ENCODE measurements around the gene ZW10. TPM values are rescaled to one million over a fixed set of nuclear protein-coding genes. Genes with fewer than 3 reads are reported as not detected.

Gene ZW10
- total RNA-seq, 1 experiment from 2014 or later: 26.0 TPM

GRCh38 chr11:113694390-113694789, 79.1 kb downstream of the ZW10 start:
- Histone ChIP-seq H2BK15ac (ENCODE audit: low read depth, low read length) (no peak overlapping the region), H4K5ac (ENCODE audit: insufficient read length, low read depth, low read length) (no peak overlapping the region), H2AK5ac (ENCODE audit: insufficient read length, low read length) (no peak overlapping the region), H3K9ac (ENCODE audit: extremely low read depth, insufficient read length, low read length) (no peak overlapping the region), H2BK120ac (ENCODE audit: low read depth, low read length, poor library complexity, severe bottlenecking) (no peak overlapping the region), H2BK12ac (ENCODE audit: insufficient read length, low read depth, low read length) (no peak overlapping the region), H4K20me1 (ENCODE audit: control insufficient read depth, insufficient read depth, insufficient read length) (no peaks in the 10 kb centered on the region), H3K23ac (ENCODE audit: insufficient read length, low read depth, low read length) (no peak overlapping the region), H3K4ac (ENCODE audit: low read depth, low read length) (no peak overlapping the region), H4K91ac (ENCODE audit: insufficient read length, low read depth, low read length) (no peak overlapping the region), H3K4me1 (ENCODE audit: insufficient read depth, low read length) (0 out of 2 replicates have a peak, but pooled peaks cover 3% of the 10 kb centered on the region), H3K79me2 (ENCODE audit: insufficient read depth, low read length) (no peaks in the 10 kb centered on the region), H3K27me3 (ENCODE audit: insufficient read depth, low read length) (no peaks in the 10 kb centered on the region), H3K14ac (ENCODE audit: insufficient read depth, low read length) (no peak overlapping the region), H3K56ac (ENCODE audit: insufficient read length, low read depth, low read length) (no peak overlapping the region), H3K9me3 (ENCODE audit: control insufficient read depth, low read depth, low read length) (no peaks in the 10 kb centered on the region), H3K4me2 (ENCODE audit: insufficient read depth, insufficient read length, low read length) (no peak overlapping the region), H2BK5ac (ENCODE audit: insufficient read length, low read length) (no peak overlapping the region), H3K23me2 (ENCODE audit: insufficient read length, low read depth, low read length, poor library complexity, severe bottlenecking) (no peaks in the 10 kb centered on the region), H4K8ac (replicated peaks; ENCODE audit: insufficient read length, low read depth, low read length) (no peak overlapping the region), H2BK20ac (ENCODE audit: low read depth, low read length, poor library complexity, severe bottlenecking) (no peak overlapping the region), H3T11ph (ENCODE audit: low read length) (no peak overlapping the region), H3K18ac (ENCODE audit: insufficient read length, low read depth, low read length) (no peak overlapping the region), H2AFZ (ENCODE audit: low read length) (no peak overlapping the region), H3K79me1 (ENCODE audit: insufficient read depth, low read depth, low read length, poor library complexity, severe bottlenecking) (no peaks in the 10 kb centered on the region), H3K27ac (ENCODE audit: insufficient read length, low read depth, low read length) (no peak overlapping the region)
- H3K9me3 Mint-ChIP-seq: no peaks in the 10 kb centered on the region
- no peak for TF ChIP-seq CTCF (conservative IDR thresholded peaks at IDR 0.05)
- no peak for DNase-seq
- peaks cover 4 to 6% of the 10 kb centered on the region in 2 experiments; a peak in 3 of 4 replicates for H3K4me1 Mint-ChIP-seq
- no peak overlapping the region for H3K27ac Mint-ChIP-seq
- no peak overlapping the region; a peak in 1 of 5 replicates for H3K4me3 Mint-ChIP-seq
- WGBS (ENCODE audit: extremely low coverage, insufficient read length, low lambda C conversion rate): no CpG with 5 or more reads among the region's 12 CpGs
- no peaks in the 10 kb centered on the region for H3K36me3 Mint-ChIP-seq (ENCODE audit: insufficient read depth in 1 of 3, low read depth in 3 of 3)
- no peaks in the 10 kb centered on the region; the same call in 1 of the 2 replicates for H3K27me3 Mint-ChIP-seq (ENCODE audit: low read depth)
